ENCODE measurements around the gene IRF4.

Gene IRF4

GRCh38 chr6:447381-448165, 56.0 kb downstream of the IRF4 start:
- Histone ChIP-seq H3K27me3 (ENCODE audit: control insufficient read depth in 1 of 2, insufficient read depth in 2 of 2, low read length in 2 of 2) (no peaks in the 10 kb centered on the region), H3K27ac (ENCODE audit: low read depth, low read length) (no peak overlapping the region), H3K4me3 (ENCODE audit: low read depth in 1 of 2, low read length in 2 of 2) (no peak overlapping the region), H3K9me3 (ENCODE audit: low read length) (no peaks in the 10 kb centered on the region), H3K9ac (ENCODE audit: low read length) (no peak overlapping the region), H3K4me1 (ENCODE audit: insufficient read depth, low read length) (no peaks in the 10 kb centered on the region), H3K36me3 (ENCODE audit: insufficient read depth, low read length) (no peaks in the 10 kb centered on the region)

- Histone ChIP-seq H3K9me3 (ENCODE audit: low read length) (no peaks in the 10 kb centered on the region), H3K9ac (ENCODE audit: low read length) (no peak overlapping the region), H3K4me1 (ENCODE audit: insufficient read depth, low read length) (no peaks in the 10 kb centered on the region), H3K27me3 (ENCODE audit: control insufficient read depth in 1 of 2, insufficient read depth in 2 of 2, low read length in 2 of 2) (no peaks in the 10 kb centered on the region), H3K27ac (ENCODE audit: low read depth, low read length) (no peak overlapping the region), H3K36me3 (ENCODE audit: insufficient read depth, low read length) (no peaks in the 10 kb centered on the region), H3K4me3 (ENCODE audit: low read depth in 1 of 2, low read length in 2 of 2) (no peak overlapping the region)
These were observed 56.9 kb downstream of the IRF4 start for GRCh38 chr6:448296-449056.

- Histone ChIP-seq H3K9ac (ENCODE audit: low read length) (no peak overlapping the region), H3K27ac (ENCODE audit: low read depth, low read length) (no peak overlapping the region), H3K27me3 (ENCODE audit: control insufficient read depth in 1 of 2, insufficient read depth in 2 of 2, low read length in 2 of 2) (no peaks in the 10 kb centered on the region), H3K9me3 (ENCODE audit: low read length) (no peaks in the 10 kb centered on the region), H3K4me3 (ENCODE audit: low read depth in 1 of 2, low read length in 2 of 2) (no peak overlapping the region), H3K36me3 (ENCODE audit: insufficient read depth, low read length) (no peaks in the 10 kb centered on the region), H3K4me1 (ENCODE audit: insufficient read depth, low read length) (no peaks in the 10 kb centered on the region)
These were observed 57.5 kb downstream of the IRF4 start for GRCh38 chr6:449057-449430.

GRCh38 chr6:449486-450419, 58.2 kb downstream of the IRF4 start:
- Histone ChIP-seq H3K4me3 (ENCODE audit: low read depth in 1 of 2, low read length in 2 of 2) (no peak overlapping the region), H3K27ac (ENCODE audit: low read depth, low read length) (no peak overlapping the region), H3K4me1 (ENCODE audit: insufficient read depth, low read length) (no peaks in the 10 kb centered on the region)

GRCh38 chr6:451336-451735, 59.8 kb downstream of the IRF4 start:
- H3K27me3 ChIP-seq (ENCODE audit: control insufficient read depth in 1 of 2, insufficient read depth in 2 of 2, low read length in 2 of 2) = no peaks in the 10 kb centered on the region
- H3K36me3 ChIP-seq (ENCODE audit: insufficient read depth, low read length) = no peaks in the 10 kb centered on the region
- H3K27ac ChIP-seq (ENCODE audit: low read depth, low read length) = no peak overlapping the region
- no peaks in the 10 kb centered on the region for H3K4me1 ChIP-seq (ENCODE audit: insufficient read depth, low read length)
- H3K9me3 ChIP-seq (ENCODE audit: low read length) = no peaks in the 10 kb centered on the region
- no peak overlapping the region for H3K4me3 ChIP-seq (ENCODE audit: low read depth in 1 of 2, low read length in 2 of 2)
- H3K9ac ChIP-seq (ENCODE audit: low read length) = no peak overlapping the region

More at GRCh38 chr6:449486-450419, 58.2 kb downstream of the IRF4 start:
- Histone ChIP-seq H3K9ac (ENCODE audit: low read length) (no peak overlapping the region), H3K27me3 (ENCODE audit: control insufficient read depth in 1 of 2, insufficient read depth in 2 of 2, low read length in 2 of 2) (no peaks in the 10 kb centered on the region), H3K36me3 (ENCODE audit: insufficient read depth, low read length) (no peaks in the 10 kb centered on the region), H3K9me3 (ENCODE audit: low read length) (no peaks in the 10 kb centered on the region)

- H3K36me3 ChIP-seq (ENCODE audit: insufficient read depth, low read length) = no peaks in the 10 kb centered on the region
- no peak overlapping the region for H3K4me3 ChIP-seq (ENCODE audit: low read depth in 1 of 2, low read length in 2 of 2)
- H3K9ac ChIP-seq (ENCODE audit: low read length) = no peak overlapping the region
- H3K27ac ChIP-seq (ENCODE audit: low read depth, low read length) = no peak overlapping the region
- no peaks in the 10 kb centered on the region for H3K9me3 ChIP-seq (ENCODE audit: low read length)
- H3K4me1 ChIP-seq (ENCODE audit: insufficient read depth, low read length) = no peaks in the 10 kb centered on the region
- H3K27me3 ChIP-seq (ENCODE audit: control insufficient read depth in 1 of 2, insufficient read depth in 2 of 2, low read length in 2 of 2) = no peaks in the 10 kb centered on the region
These were observed 60.3 kb downstream of the IRF4 start for GRCh38 chr6:451847-452246.

- Histone ChIP-seq H3K9ac (ENCODE audit: low read length) (no peak overlapping the region), H3K36me3 (ENCODE audit: insufficient read depth, low read length) (no peaks in the 10 kb centered on the region), H3K4me3 (ENCODE audit: low read depth in 1 of 2, low read length in 2 of 2) (no peak overlapping the region), H3K9me3 (ENCODE audit: low read length) (no peaks in the 10 kb centered on the region), H3K27me3 (ENCODE audit: control insufficient read depth in 1 of 2, insufficient read depth in 2 of 2, low read length in 2 of 2) (no peaks in the 10 kb centered on the region), H3K4me1 (ENCODE audit: insufficient read depth, low read length) (no peaks in the 10 kb centered on the region), H3K27ac (ENCODE audit: low read depth, low read length) (no peak overlapping the region)
These were observed 60.9 kb downstream of the IRF4 start for GRCh38 chr6:452301-453067.

GRCh38 chr6:453152-453551, 61.6 kb downstream of the IRF4 start:
- Histone ChIP-seq H3K36me3 (ENCODE audit: insufficient read depth, low read length) (no peaks in the 10 kb centered on the region), H3K27me3 (ENCODE audit: control insufficient read depth in 1 of 2, insufficient read depth in 2 of 2, low read length in 2 of 2) (no peaks in the 10 kb centered on the region), H3K9me3 (ENCODE audit: low read length) (no peaks in the 10 kb centered on the region), H3K4me1 (ENCODE audit: insufficient read depth, low read length) (no peaks in the 10 kb centered on the region), H3K9ac (ENCODE audit: low read length) (no peak overlapping the region), H3K27ac (ENCODE audit: low read depth, low read length) (no peak overlapping the region), H3K4me3 (ENCODE audit: low read depth in 1 of 2, low read length in 2 of 2) (no peak overlapping the region)

GRCh38 chr6:454148-454991, 62.8 kb downstream of the IRF4 start:
- Histone ChIP-seq H3K4me1 (ENCODE audit: insufficient read depth, low read length) (no peaks in the 10 kb centered on the region), H3K4me3 (ENCODE audit: low read depth in 1 of 2, low read length in 2 of 2) (no peak overlapping the region), H3K27ac (ENCODE audit: low read depth, low read length) (no peak overlapping the region), H3K9ac (ENCODE audit: low read length) (no peak overlapping the region), H3K27me3 (ENCODE audit: control insufficient read depth in 1 of 2, insufficient read depth in 2 of 2, low read length in 2 of 2) (no peaks in the 10 kb centered on the region), H3K36me3 (ENCODE audit: insufficient read depth, low read length) (no peaks in the 10 kb centered on the region), H3K9me3 (ENCODE audit: low read length) (no peaks in the 10 kb centered on the region)

GRCh38 chr6:455006-455585, 63.5 kb downstream of the IRF4 start:
- no peaks in the 10 kb centered on the region for H3K36me3 ChIP-seq (ENCODE audit: insufficient read depth, low read length)
- no peak overlapping the region for H3K4me3 ChIP-seq (ENCODE audit: low read depth in 1 of 2, low read length in 2 of 2)
- no peak overlapping the region for H3K9ac ChIP-seq (ENCODE audit: low read length)
- H3K4me1 ChIP-seq (ENCODE audit: insufficient read depth, low read length) = no peaks in the 10 kb centered on the region
- no peaks in the 10 kb centered on the region for H3K9me3 ChIP-seq (ENCODE audit: low read length)
- no peak overlapping the region for H3K27ac ChIP-seq (ENCODE audit: low read depth, low read length)
- no peaks in the 10 kb centered on the region for H3K27me3 ChIP-seq (ENCODE audit: control insufficient read depth in 1 of 2, insufficient read depth in 2 of 2, low read length in 2 of 2)
